Stomach smooth muscle (tissue), 2 donors: ENCODE measurements around the gene CACNA1E.

ENCODE experiments used
- H3K27ac ChIP-seq: one replicate; pipeline ENCODE4 v1.7.0; 2013; ENCODE audit warnings: mild to moderate bottlenecking, low read length, inconsistent platforms
- H3K27me3 ChIP-seq, 2 donors: one replicate each; pipeline ENCODE4 v1.7.0; 2013; ENCODE audit warnings: low read length in 2 of 2; ENCODE audit not compliant: insufficient read depth in 2 of 2, control insufficient read depth in 1 of 2
- H3K36me3 ChIP-seq, 2 donors: one replicate each; pipeline ENCODE4 v1.7.0; 2013; ENCODE audit warnings: low read length in 2 of 2; ENCODE audit not compliant: control insufficient read depth in 2 of 2, insufficient read depth in 2 of 2
- H3K4me1 ChIP-seq: one replicate; pipeline ENCODE4 v1.7.0; 2013; ENCODE audit warnings: low read length; ENCODE audit not compliant: control insufficient read depth, insufficient read depth
- H3K4me3 ChIP-seq, 2 donors: one replicate each; pipeline ENCODE4 v1.7.0; 2013; ENCODE audit warnings: low read length in 2 of 2
- H3K9ac ChIP-seq, 2 donors: one replicate each; pipeline ENCODE4 v1.7.0; 2013; ENCODE audit warnings: low read length in 2 of 2, mild to moderate bottlenecking in 1 of 2
- H3K9me3 ChIP-seq, 2 donors: one replicate each; pipeline ENCODE4 v1.7.0; 2013; ENCODE audit warnings: low read length in 2 of 2; ENCODE audit not compliant: control insufficient read depth in 2 of 2
- donor health status: healthy.
- donor health status: Pancreatic carcinoma.

The CACNA1E gene

GRCh38 chr1:181675918-181676190 lies 192.5 kb downstream of the CACNA1E start:
- Histone ChIP-seq H3K4me3 (no peak overlapping the region), H3K4me1 (no peaks in the 10 kb centered on the region), H3K27me3 (no peaks in the 10 kb centered on the region), H3K36me3 (no peaks in the 10 kb centered on the region), H3K27ac (no peak overlapping the region), H3K9ac (no peak overlapping the region), H3K9me3 (no peaks in the 10 kb centered on the region)

GRCh38 chr1:181676269-181676668 lies 193.0 kb downstream of the CACNA1E start:
- no peak overlapping the region for H3K4me3 ChIP-seq
- H3K9me3 ChIP-seq: no peaks in the 10 kb centered on the region
- H3K4me1 ChIP-seq: no peaks in the 10 kb centered on the region
- no peak overlapping the region for H3K27ac ChIP-seq
- no peaks in the 10 kb centered on the region for H3K27me3 ChIP-seq
- H3K36me3 ChIP-seq: no peaks in the 10 kb centered on the region
- H3K9ac ChIP-seq: no peak overlapping the region

GRCh38 chr1:181680332-181680731 lies 197.0 kb downstream of the CACNA1E start:
- H3K9me3 ChIP-seq: no peaks in the 10 kb centered on the region
- H3K4me3 ChIP-seq: no peak overlapping the region
- H3K9ac ChIP-seq: no peak overlapping the region
- no peaks in the 10 kb centered on the region for H3K36me3 ChIP-seq
- H3K27me3 ChIP-seq: no peaks in the 10 kb centered on the region
- H3K4me1 ChIP-seq: no peaks in the 10 kb centered on the region
- no peak overlapping the region for H3K27ac ChIP-seq

GRCh38 chr1:181680871-181681270 lies 197.6 kb downstream of the CACNA1E start:
- no peak overlapping the region for H3K9ac ChIP-seq
- H3K27ac ChIP-seq: no peak overlapping the region
- H3K36me3 ChIP-seq: no peaks in the 10 kb centered on the region
- no peaks in the 10 kb centered on the region for H3K27me3 ChIP-seq
- no peaks in the 10 kb centered on the region for H3K9me3 ChIP-seq
- no peak overlapping the region for H3K4me3 ChIP-seq
- no peaks in the 10 kb centered on the region for H3K4me1 ChIP-seq

GRCh38 chr1:181685211-181685610 lies 201.9 kb downstream of the CACNA1E start:
- no peaks in the 10 kb centered on the region for H3K4me1 ChIP-seq
- H3K27me3 ChIP-seq: peaks cover 0 to 3% of the 10 kb centered on the region in 2 donors
- H3K27ac ChIP-seq: no peak overlapping the region
- no peaks in the 10 kb centered on the region for H3K9me3 ChIP-seq
- no peaks in the 10 kb centered on the region for H3K36me3 ChIP-seq
- no peak overlapping the region for H3K4me3 ChIP-seq
- no peak overlapping the region for H3K9ac ChIP-seq

- H3K4me3 ChIP-seq: no peak overlapping the region
- no peaks in the 10 kb centered on the region for H3K36me3 ChIP-seq
- no peak overlapping the region for H3K9ac ChIP-seq
- no peaks in the 10 kb centered on the region for H3K27me3 ChIP-seq
- peaks cover 0 to 2% of the 10 kb centered on the region in 2 donors for H3K9me3 ChIP-seq
- H3K4me1 ChIP-seq: no peaks in the 10 kb centered on the region
- no peak overlapping the region for H3K27ac ChIP-seq
Observed at GRCh38 chr1:181701891-181702290, 218.6 kb downstream of the CACNA1E start.

- Histone ChIP-seq H3K27me3 (no peaks in the 10 kb centered on the region), H3K4me3 (no peak overlapping the region), H3K9me3 (peaks cover 0 to 2% of the 10 kb centered on the region in 2 donors), H3K36me3 (no peaks in the 10 kb centered on the region), H3K27ac (no peak overlapping the region), H3K9ac (no peak overlapping the region), H3K4me1 (no peaks in the 10 kb centered on the region)
Observed at GRCh38 chr1:181704546-181704945, 221.2 kb downstream of the CACNA1E start.

GRCh38 chr1:181711820-181712219 lies 228.5 kb downstream of the CACNA1E start:
- no peaks in the 10 kb centered on the region for H3K27me3 ChIP-seq
- no peaks in the 10 kb centered on the region for H3K9me3 ChIP-seq
- no peak overlapping the region for H3K9ac ChIP-seq
- no peak overlapping the region for H3K27ac ChIP-seq
- no peaks in the 10 kb centered on the region for H3K4me1 ChIP-seq
- H3K36me3 ChIP-seq: no peaks in the 10 kb centered on the region
- H3K4me3 ChIP-seq: no peak overlapping the region

- no peak overlapping the region for H3K27ac ChIP-seq
- no peak overlapping the region for H3K9ac ChIP-seq
- no peaks in the 10 kb centered on the region for H3K9me3 ChIP-seq
- H3K4me1 ChIP-seq: no peaks in the 10 kb centered on the region
- peaks cover 0 to 3% of the 10 kb centered on the region in 2 donors for H3K27me3 ChIP-seq
- no peaks in the 10 kb centered on the region for H3K36me3 ChIP-seq
- no peak overlapping the region for H3K4me3 ChIP-seq
Observed at GRCh38 chr1:181712711-181713110, 229.4 kb downstream of the CACNA1E start.

- Histone ChIP-seq H3K36me3 (no peaks in the 10 kb centered on the region), H3K27me3 (peaks cover 0 to 3% of the 10 kb centered on the region in 2 donors), H3K9ac (no peak overlapping the region), H3K9me3 (no peaks in the 10 kb centered on the region), H3K4me3 (no peak overlapping the region), H3K4me1 (no peaks in the 10 kb centered on the region), H3K27ac (no peak overlapping the region)
Observed at GRCh38 chr1:181714428-181714827, 231.1 kb downstream of the CACNA1E start.

- H3K4me1 ChIP-seq: no peaks in the 10 kb centered on the region
- H3K36me3 ChIP-seq: no peaks in the 10 kb centered on the region
- H3K9ac ChIP-seq: no peak overlapping the region
- H3K27me3 ChIP-seq: peaks cover 0 to 3% of the 10 kb centered on the region in 2 donors
- H3K4me3 ChIP-seq: no peak overlapping the region
- no peaks in the 10 kb centered on the region for H3K9me3 ChIP-seq
- no peak overlapping the region for H3K27ac ChIP-seq
Observed at GRCh38 chr1:181718034-181718433, 234.7 kb downstream of the CACNA1E start.
